OCI-LY3 (cell line): ENCODE results near the gene SVIL.

Experiments used
- CTCF ChIP-seq: fragments of 200-600, 300-600 bp; sonication (generic); IDR thresholded peaks from 2 replicates; pipeline ENCODE4 v1.5.1; 2014; ENCODE audit warnings: antibody characterized with exemption, low read length, low read depth
- EZH2phosphoT487 ChIP-seq: fragments of 200-600 bp; shearing (Covaris generic); IDR thresholded peaks from 2 replicates; pipeline ENCODE4 v1.6.1; 2018; ENCODE audit warnings: antibody characterized with exemption, mixed run types, low read depth

GRCh38 chr10:29409241-29410054 is 225.3 kb downstream of the SVIL start:
- no peak; the same call in 1 of the 2 replicates for TF ChIP-seq CTCF
- no peak for TF ChIP-seq EZH2phosphoT487
